ELF-1 (cell line): ENCODE data around the gene HOXD1.

Experiments used
- DNase-seq: peaks from one replicate; pipeline ENCODE4 v3.0.0-alpha.2; 2016; ENCODE audit warnings: low read depth, low spot score

The HOXD1 gene

DNA sequence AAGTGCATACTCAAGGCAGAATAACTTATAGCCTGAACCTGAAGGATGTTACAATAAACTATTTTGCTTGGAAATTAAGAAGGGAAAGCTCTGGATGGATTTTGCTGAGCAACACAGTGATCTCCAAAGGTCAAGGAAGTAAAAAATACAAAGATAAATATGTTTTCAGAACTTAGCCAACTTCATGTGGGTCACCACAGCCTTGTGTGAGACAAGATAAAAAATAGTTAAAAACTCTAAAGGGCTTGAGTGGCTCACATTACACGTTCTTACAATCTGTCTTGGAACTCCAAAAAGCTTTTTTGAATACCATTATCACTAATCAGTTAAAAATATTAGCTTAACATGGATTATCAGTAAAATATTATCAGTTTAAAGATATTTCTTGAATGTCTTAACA, 51.8 kb downstream of the HOXD1 start:
- DNase-seq, result no peak
